ENCODE measurements around the gene GALNT9. TPM values are rescaled to one million over a fixed set of nuclear protein-coding genes. Genes with fewer than 3 reads are reported as not detected.

The GALNT9 gene
- polyA plus RNA-seq, 1 donor from 2014 or later: 13.5 TPM

GRCh38 chr12:132228476-132229192 lies 100.8 kb downstream of the GALNT9 start:
- no peak for TF ChIP-seq CTCF (IDR thresholded peaks at IDR 0.05; ENCODE audit: poor library complexity, severe bottlenecking)
- TF ChIP-seq MXI1 (conservative IDR thresholded peaks at IDR 0.05; ENCODE audit: poor library complexity, severe bottlenecking): no peak
- TF ChIP-seq POLR2AphosphoS5 (IDR thresholded peaks at IDR 0.05): no peak
- TF ChIP-seq RAD21 (conservative IDR thresholded peaks at IDR 0.05): no peak
- no peak for TF ChIP-seq REST (IDR thresholded peaks at IDR 0.05; ENCODE audit: borderline replicate concordance)
- no peak for TF ChIP-seq TAF1 (IDR thresholded peaks at IDR 0.05; ENCODE audit: low read depth)
- no peak for TF ChIP-seq EZH2 (IDR thresholded peaks at IDR 0.05; ENCODE audit: borderline replicate concordance, insufficient read depth, low read length, poor library complexity, severe bottlenecking)
- TF ChIP-seq EP300 (conservative IDR thresholded peaks at IDR 0.05; ENCODE audit: poor library complexity, severe bottlenecking): no peak
- no peak for TF ChIP-seq SMC3 (conservative IDR thresholded peaks at IDR 0.05; ENCODE audit: poor library complexity)
- no peaks in the 10 kb centered on the region for H3K79me2 ChIP-seq (replicated peaks; ENCODE audit: insufficient read depth, low read length)

GRCh38 chr12:132227782-132228475 lies 101.5 kb downstream of the GALNT9 start:
- H2AFZ ChIP-seq (ENCODE audit: low read depth, low read length): no peak overlapping the region
- H3K9me2 ChIP-seq (ENCODE audit: insufficient read depth, low read length): no peaks in the 10 kb centered on the region
- H3K27me3 ChIP-seq (ENCODE audit: insufficient read depth, low read depth, low read length): no peaks in the 10 kb centered on the region
- no peak overlapping the region for H3K27ac ChIP-seq (ENCODE audit: low read length)
- no peak overlapping the region for H3K4me2 ChIP-seq (ENCODE audit: low read length)
- no peaks in the 10 kb centered on the region for H3K79me2 ChIP-seq (replicated peaks; ENCODE audit: insufficient read depth, low read length)
- no peak overlapping the region for H3K9ac ChIP-seq (ENCODE audit: low read length)
- H3K9me3 ChIP-seq (ENCODE audit: low read length): no peaks in the 10 kb centered on the region
- TF ChIP-seq RAD21 (conservative IDR thresholded peaks at IDR 0.05) (no peak), SMC3 (conservative IDR thresholded peaks at IDR 0.05; ENCODE audit: poor library complexity) (no peak), CTCF (IDR thresholded peaks at IDR 0.05; ENCODE audit: poor library complexity, severe bottlenecking) (no peak), MXI1 (conservative IDR thresholded peaks at IDR 0.05; ENCODE audit: poor library complexity, severe bottlenecking) (no peak), POLR2AphosphoS5 (IDR thresholded peaks at IDR 0.05) (no peak)
- no peak overlapping the region for H3K4me3 ChIP-seq (ENCODE audit: low read length)
- no peaks in the 10 kb centered on the region for H3K36me3 ChIP-seq (ENCODE audit: insufficient read depth, low read length)
- H3F3A ChIP-seq (ENCODE audit: insufficient read depth, low read length, poor library complexity, severe bottlenecking): no peaks in the 10 kb centered on the region
- no peaks in the 10 kb centered on the region for H4K20me1 ChIP-seq (ENCODE audit: insufficient read depth)

More at GRCh38 chr12:132228476-132229192, 100.8 kb downstream of the GALNT9 start:
- H3K4me3 ChIP-seq (ENCODE audit: low read length): no peak overlapping the region
- H3K9me2 ChIP-seq (ENCODE audit: insufficient read depth, low read length): no peaks in the 10 kb centered on the region
- no peak overlapping the region for H2AFZ ChIP-seq (ENCODE audit: low read depth, low read length)
- no peaks in the 10 kb centered on the region for H3F3A ChIP-seq (ENCODE audit: insufficient read depth, low read length, poor library complexity, severe bottlenecking)
- H4K20me1 ChIP-seq (ENCODE audit: insufficient read depth): no peaks in the 10 kb centered on the region
- H3K36me3 ChIP-seq (ENCODE audit: insufficient read depth, low read length): no peaks in the 10 kb centered on the region
- H3K27me3 ChIP-seq (ENCODE audit: insufficient read depth, low read depth, low read length): no peaks in the 10 kb centered on the region
- H3K4me2 ChIP-seq (ENCODE audit: low read length): no peak overlapping the region
- no peak overlapping the region for H3K27ac ChIP-seq (ENCODE audit: low read length)
- no peak overlapping the region for H3K9ac ChIP-seq (ENCODE audit: low read length)
- H3K9me3 ChIP-seq (ENCODE audit: low read length): no peaks in the 10 kb centered on the region
